ENCODE results near the gene EDRF1. TPM values are rescaled to one million over a fixed set of nuclear protein-coding genes. Genes with fewer than 3 reads are reported as not detected.

The EDRF1 gene
- polyA plus RNA-seq, 1 donor (not counting 4 experiments of a cell fraction or from before 2014, with no cell fraction given), result 20.4 TPM

DNA sequence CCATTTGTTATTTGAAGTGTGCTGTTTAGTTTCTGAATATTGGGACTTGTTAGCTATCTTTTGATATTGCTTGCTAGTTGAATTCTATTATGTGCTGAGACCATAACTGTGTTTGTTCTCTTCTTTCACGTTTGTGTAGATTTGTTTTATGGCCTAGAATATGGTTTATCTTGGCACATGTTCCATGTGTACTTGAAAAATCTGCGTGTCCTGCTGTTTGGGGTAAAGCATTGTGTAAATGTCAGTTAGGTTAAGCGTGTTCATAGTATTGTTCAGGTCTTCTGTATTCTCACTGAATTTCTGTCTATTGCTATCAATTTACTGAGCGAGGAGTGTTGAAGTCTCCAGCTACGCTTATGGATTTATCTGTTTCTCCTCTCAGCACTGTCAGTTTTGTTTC lies 36.7 kb downstream of the EDRF1 start:
- Histone ChIP-seq H2AFZ (ENCODE audit: control insufficient read depth, low read length) (no peak overlapping the region), H4K20me1 (ENCODE audit: control insufficient read depth, extremely low read depth, insufficient read depth, low read length) (no peaks in the 10 kb centered on the region), H3K9me3 (ENCODE audit: control insufficient read depth, low read depth, low read length) (no peaks in the 10 kb centered on the region), H3K36me3 (ENCODE audit: control insufficient read depth in 2 of 2, extremely low read depth in 1 of 2, insufficient read depth in 2 of 2, low read length in 2 of 2) (peaks cover 17 to 30% of the 10 kb centered on the region in 2 experiments), H3K4me2 (ENCODE audit: control insufficient read depth, extremely low read depth, insufficient read depth, low read depth, low read length) (no peak overlapping the region), H3K4me3 (ENCODE audit: control insufficient read depth in 2 of 3, extremely low read depth in 1 of 3, insufficient read depth in 2 of 3, low read depth in 1 of 3, low read length in 3 of 3) (no peak overlapping the region), H3K79me2 (ENCODE audit: control insufficient read depth, insufficient read depth, low read length) (no peaks in the 10 kb centered on the region), H3K9me1 (ENCODE audit: control insufficient read depth, extremely low read depth, insufficient read depth, low read length) (no peaks in the 10 kb centered on the region), H3K9ac (ENCODE audit: control insufficient read depth, extremely low read depth, insufficient read depth, low read length) (no peak overlapping the region), H3K27ac (ENCODE audit: control insufficient read depth, insufficient read depth, low read length) (no peak overlapping the region), H3K4me1 (ENCODE audit: control insufficient read depth, extremely low read depth, insufficient read depth, low read length) (no peaks in the 10 kb centered on the region), H3K27me3 (ENCODE audit: control insufficient read depth, extremely low read depth, insufficient read depth, low read length) (no peaks in the 10 kb centered on the region)
- dilution Hi-C loops (cut with MboI; ENCODE audit: extremely low pct_ligation_motif_present, low sequenced_read_pairs), result no loop called here
- no peak for DNase-seq (ENCODE audit: low read depth, low spot score)
- TF ChIP-seq, protein P1, sequence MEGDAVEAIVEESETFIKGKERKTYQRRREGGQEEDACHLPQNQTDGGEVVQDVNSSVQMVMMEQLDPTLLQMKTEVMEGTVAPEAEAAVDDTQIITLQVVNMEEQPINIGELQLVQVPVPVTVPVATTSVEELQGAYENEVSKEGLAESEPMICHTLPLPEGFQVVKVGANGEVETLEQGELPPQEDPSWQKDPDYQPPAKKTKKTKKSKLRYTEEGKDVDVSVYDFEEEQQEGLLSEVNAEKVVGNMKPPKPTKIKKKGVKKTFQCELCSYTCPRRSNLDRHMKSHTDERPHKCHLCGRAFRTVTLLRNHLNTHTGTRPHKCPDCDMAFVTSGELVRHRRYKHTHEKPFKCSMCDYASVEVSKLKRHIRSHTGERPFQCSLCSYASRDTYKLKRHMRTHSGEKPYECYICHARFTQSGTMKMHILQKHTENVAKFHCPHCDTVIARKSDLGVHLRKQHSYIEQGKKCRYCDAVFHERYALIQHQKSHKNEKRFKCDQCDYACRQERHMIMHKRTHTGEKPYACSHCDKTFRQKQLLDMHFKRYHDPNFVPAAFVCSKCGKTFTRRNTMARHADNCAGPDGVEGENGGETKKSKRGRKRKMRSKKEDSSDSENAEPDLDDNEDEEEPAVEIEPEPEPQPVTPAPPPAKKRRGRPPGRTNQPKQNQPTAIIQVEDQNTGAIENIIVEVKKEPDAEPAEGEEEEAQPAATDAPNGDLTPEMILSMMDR (optimal IDR thresholded peaks at IDR 0.05 in 1 of 3, IDR thresholded peaks at IDR 0.05 in 1 of 3, conservative IDR thresholded peaks at IDR 0.05 in 1 of 3; ENCODE audit: extremely low read depth in 1 of 3, insufficient read depth in 2 of 3, low read length in 3 of 3), result no peak
- no peak for TF ChIP-seq EZH2 (IDR thresholded peaks at IDR 0.05; ENCODE audit: low read length)
- FAIRE-seq, result no peak

- Histone ChIP-seq H3K4me2 (ENCODE audit: control insufficient read depth, extremely low read depth, insufficient read depth, low read depth, low read length) (no peak overlapping the region), H3K36me3 (ENCODE audit: control insufficient read depth in 2 of 2, extremely low read depth in 1 of 2, insufficient read depth in 2 of 2, low read length in 2 of 2) (peaks cover 17 to 22% of the 10 kb centered on the region in 2 experiments), H3K27ac (ENCODE audit: control insufficient read depth, insufficient read depth, low read length) (no peak overlapping the region), H3K27me3 (ENCODE audit: control insufficient read depth, extremely low read depth, insufficient read depth, low read length) (no peaks in the 10 kb centered on the region), H3K9me3 (ENCODE audit: control insufficient read depth, low read depth, low read length) (no peaks in the 10 kb centered on the region), H3K79me2 (ENCODE audit: control insufficient read depth, insufficient read depth, low read length) (no peaks in the 10 kb centered on the region), H3K9me1 (ENCODE audit: control insufficient read depth, extremely low read depth, insufficient read depth, low read length) (no peaks in the 10 kb centered on the region), H3K9ac (ENCODE audit: control insufficient read depth, extremely low read depth, insufficient read depth, low read length) (no peak overlapping the region), H3K4me3 (ENCODE audit: control insufficient read depth in 2 of 3, extremely low read depth in 1 of 3, insufficient read depth in 2 of 3, low read depth in 1 of 3, low read length in 3 of 3) (no peak overlapping the region), H4K20me1 (ENCODE audit: control insufficient read depth, extremely low read depth, insufficient read depth, low read length) (no peaks in the 10 kb centered on the region), H2AFZ (ENCODE audit: control insufficient read depth, low read length) (no peak overlapping the region), H3K4me1 (ENCODE audit: control insufficient read depth, extremely low read depth, insufficient read depth, low read length) (no peaks in the 10 kb centered on the region)
- dilution Hi-C loops (cut with MboI; ENCODE audit: extremely low pct_ligation_motif_present, low sequenced_read_pairs), result no loop called here
- FAIRE-seq (no peak), DNase-seq (ENCODE audit: low read depth, low spot score) (no peak)
- no peak for TF ChIP-seq EZH2 (IDR thresholded peaks at IDR 0.05; ENCODE audit: low read length)
- TF ChIP-seq, protein P1 (optimal IDR thresholded peaks at IDR 0.05 in 1 of 3, IDR thresholded peaks at IDR 0.05 in 1 of 3, conservative IDR thresholded peaks at IDR 0.05 in 1 of 3; ENCODE audit: extremely low read depth in 1 of 3, insufficient read depth in 2 of 3, low read length in 3 of 3), result no peak
Measured at GRCh38 chr10:125756853-125757487, 37.5 kb downstream of the EDRF1 start.

All from keratinocyte (primary cell).